ENCODE measurements around the gene RXFP4. TPM values are rescaled to one million over a fixed set of nuclear protein-coding genes. Genes with fewer than 3 reads are reported as not detected.
"Not testable (repeated sequence)": the region's sequence is repeated elsewhere in the genome, so short reads cannot be mapped to it uniquely, and the experiment has no call there.

RXFP4 gene
- total RNA-seq, 2 experiments from 2014 or later = 0.16 TPM; not detected in 1

- H3K36me3 Mint-ChIP-seq = peaks cover 47% of the 10 kb centered on the region
- H3K9me3 Mint-ChIP-seq = no peaks in the 10 kb centered on the region
These were observed 34.8 kb downstream of the RXFP4 start for GRCh38 chr1:155976062-155976912.

GRCh38 chr1:155976913-155977689, 35.7 kb downstream of the RXFP4 start:
- H3K27ac Mint-ChIP-seq = peak overlapping the region; percentile 91
- peak overlapping the region; percentile 89 for H3K4me3 Mint-ChIP-seq
- peaks cover 48% of the 10 kb centered on the region for H3K36me3 Mint-ChIP-seq
- no peaks in the 10 kb centered on the region for H3K9me3 Mint-ChIP-seq
- H3K4me1 Mint-ChIP-seq = peaks cover 61% of the 10 kb centered on the region
- peak; percentile 37 for DNase-seq
- H3K27me3 Mint-ChIP-seq = no peaks in the 10 kb centered on the region

More at GRCh38 chr1:155976062-155976912, 34.8 kb downstream of the RXFP4 start:
- H3K4me1 Mint-ChIP-seq = peaks cover 60% of the 10 kb centered on the region
- DNase-seq = peak; percentile 76
- H3K4me3 Mint-ChIP-seq = peak overlapping the region; percentile 89
- peak overlapping the region; percentile 91 for H3K27ac Mint-ChIP-seq
- H3K27me3 Mint-ChIP-seq = no peaks in the 10 kb centered on the region

GRCh38 chr1:155977690-155978324, 36.4 kb downstream of the RXFP4 start:
- peak; percentile 82 for DNase-seq
- peak overlapping the region; percentile 89 for H3K4me3 Mint-ChIP-seq
- peak overlapping the region; percentile 91 for H3K27ac Mint-ChIP-seq
- peaks cover 60% of the 10 kb centered on the region for H3K4me1 Mint-ChIP-seq
- peaks cover 42% of the 10 kb centered on the region for H3K36me3 Mint-ChIP-seq
- no peaks in the 10 kb centered on the region for H3K9me3 Mint-ChIP-seq
- H3K27me3 Mint-ChIP-seq = no peaks in the 10 kb centered on the region

DNA sequence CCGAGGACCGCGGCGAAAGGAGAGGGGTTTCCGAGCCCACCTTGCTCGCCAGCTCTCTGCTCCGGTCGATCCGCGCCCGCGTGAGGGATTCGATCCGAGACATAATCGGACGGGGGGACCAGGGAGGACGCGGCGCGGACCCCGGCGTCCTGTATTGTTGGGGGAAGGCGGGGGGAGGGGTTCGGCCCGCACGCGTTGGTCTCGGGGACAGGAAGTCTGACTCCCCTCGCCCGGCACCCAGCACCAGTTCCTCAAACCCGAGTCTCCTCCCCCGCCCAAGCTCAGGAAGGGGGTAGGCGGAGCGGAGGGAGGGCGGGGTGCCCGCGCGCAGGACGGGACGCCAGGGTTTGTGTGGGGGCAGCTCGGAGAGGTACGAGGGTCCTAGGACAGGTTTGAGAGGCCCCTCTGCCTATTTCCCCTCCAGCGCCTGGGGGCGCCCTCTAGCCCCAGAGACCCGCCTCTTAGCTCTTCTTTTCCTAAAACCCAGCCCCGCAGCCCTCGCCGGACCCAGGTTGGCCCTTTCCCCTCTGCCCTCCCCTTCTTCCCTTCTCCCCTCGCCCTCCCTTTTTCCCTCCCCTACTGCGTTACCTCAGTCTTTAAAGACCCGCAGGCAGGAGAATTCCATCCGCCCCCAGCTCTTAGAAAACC, 37.0 kb downstream of the RXFP4 start, which contains the start of gene ARHGEF2:
TSS of gene ARHGEF2 (minus strand) at position 223 of the 648 bp plus-strand sequence. CDS start at position 103, 120 bp downstream.
- Mint-ChIP-seq H3K27me3 (no peaks in the 10 kb centered on the region), H3K4me3 (peak within 1 kb of the TSS; percentile 89), H3K9me3 (no peaks in the 10 kb centered on the region), H3K36me3 (peaks cover 36% of the 10 kb centered on the region), H3K27ac (peak within 1 kb of the TSS; percentile 91), H3K4me1 (peaks cover 59% of the 10 kb centered on the region)
- DNase-seq = peak; percentile 90

- H3K9me3 Mint-ChIP-seq = no peaks in the 10 kb centered on the region
- H3K36me3 Mint-ChIP-seq = peaks cover 33% of the 10 kb centered on the region
- DNase-seq = peak; percentile 43
- H3K27me3 Mint-ChIP-seq = no peaks in the 10 kb centered on the region
- H3K4me3 Mint-ChIP-seq = peak overlapping the region; percentile 89
- peaks cover 60% of the 10 kb centered on the region for H3K4me1 Mint-ChIP-seq
- H3K27ac Mint-ChIP-seq = peak overlapping the region; percentile 91
These were observed 37.6 kb downstream of the RXFP4 start for GRCh38 chr1:155978973-155979429.

GRCh38 chr1:155979597-155980343, 38.3 kb downstream of the RXFP4 start:
- Mint-ChIP-seq H3K36me3 (peaks cover 27% of the 10 kb centered on the region), H3K4me3 (peak overlapping the region; percentile 89), H3K9me3 (no peaks in the 10 kb centered on the region), H3K27me3 (no peaks in the 10 kb centered on the region), H3K27ac (peak overlapping the region; percentile 91), H3K4me1 (peaks cover 54% of the 10 kb centered on the region)
- DNase-seq = no peak

DNA sequence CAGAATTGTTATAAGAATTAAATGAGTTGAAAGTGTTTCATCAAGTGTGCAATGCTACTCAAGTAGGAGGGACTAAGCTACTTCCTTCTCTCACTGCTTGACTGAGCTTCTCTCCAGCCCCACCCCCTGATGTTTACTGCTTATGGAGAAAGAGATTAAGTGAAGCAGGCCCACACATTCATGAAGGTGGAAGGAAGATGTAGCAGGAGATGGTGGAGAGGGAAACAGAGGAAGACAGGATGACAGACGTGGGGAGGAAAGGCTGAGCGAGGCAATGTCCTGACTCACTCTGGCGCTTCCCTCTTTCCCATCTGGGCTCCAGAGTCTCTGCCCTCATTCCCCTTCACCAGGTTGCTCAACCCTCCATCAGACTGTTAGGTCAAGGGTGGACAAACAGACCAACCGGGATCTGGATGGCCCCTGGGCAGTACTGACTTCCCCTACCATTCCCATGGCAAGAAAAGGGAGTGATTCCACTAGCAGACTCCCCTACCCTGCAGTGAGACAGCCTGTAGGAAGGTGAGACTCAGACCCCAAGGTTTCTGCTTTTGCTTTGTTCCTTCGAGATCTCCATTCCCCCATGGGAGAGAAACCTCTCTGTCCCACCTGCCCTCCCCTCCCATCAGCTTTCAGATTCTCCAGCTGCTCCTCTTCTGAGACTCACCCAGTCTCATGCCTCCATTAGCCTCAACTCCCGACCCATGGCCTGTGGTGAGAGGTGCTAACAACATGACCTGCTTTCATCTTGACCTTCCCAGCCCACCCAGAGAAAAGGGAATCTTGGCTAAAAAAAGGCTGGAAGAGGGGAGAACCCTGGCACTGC, 40.0 kb downstream of the RXFP4 start:
- Mint-ChIP-seq H3K4me1 (peaks cover 42% of the 10 kb centered on the region), H3K27ac (peak overlapping the region; percentile 91), H3K4me3 (peak overlapping the region; percentile 89), H3K36me3 (peaks cover 18% of the 10 kb centered on the region), H3K9me3 (no peaks in the 10 kb centered on the region), H3K27me3 (no peaks in the 10 kb centered on the region)
- DNase-seq = no peak

GRCh38 chr1:155982106-155982505, 40.7 kb downstream of the RXFP4 start:
- Mint-ChIP-seq H3K36me3 (peaks cover 13% of the 10 kb centered on the region), H3K4me1 (peaks cover 42% of the 10 kb centered on the region), H3K27ac (peak overlapping the region; percentile 91), H3K9me3 (no peaks in the 10 kb centered on the region), H3K4me3 (no peak overlapping the region), H3K27me3 (no peaks in the 10 kb centered on the region)
- DNase-seq = no peak

DNA sequence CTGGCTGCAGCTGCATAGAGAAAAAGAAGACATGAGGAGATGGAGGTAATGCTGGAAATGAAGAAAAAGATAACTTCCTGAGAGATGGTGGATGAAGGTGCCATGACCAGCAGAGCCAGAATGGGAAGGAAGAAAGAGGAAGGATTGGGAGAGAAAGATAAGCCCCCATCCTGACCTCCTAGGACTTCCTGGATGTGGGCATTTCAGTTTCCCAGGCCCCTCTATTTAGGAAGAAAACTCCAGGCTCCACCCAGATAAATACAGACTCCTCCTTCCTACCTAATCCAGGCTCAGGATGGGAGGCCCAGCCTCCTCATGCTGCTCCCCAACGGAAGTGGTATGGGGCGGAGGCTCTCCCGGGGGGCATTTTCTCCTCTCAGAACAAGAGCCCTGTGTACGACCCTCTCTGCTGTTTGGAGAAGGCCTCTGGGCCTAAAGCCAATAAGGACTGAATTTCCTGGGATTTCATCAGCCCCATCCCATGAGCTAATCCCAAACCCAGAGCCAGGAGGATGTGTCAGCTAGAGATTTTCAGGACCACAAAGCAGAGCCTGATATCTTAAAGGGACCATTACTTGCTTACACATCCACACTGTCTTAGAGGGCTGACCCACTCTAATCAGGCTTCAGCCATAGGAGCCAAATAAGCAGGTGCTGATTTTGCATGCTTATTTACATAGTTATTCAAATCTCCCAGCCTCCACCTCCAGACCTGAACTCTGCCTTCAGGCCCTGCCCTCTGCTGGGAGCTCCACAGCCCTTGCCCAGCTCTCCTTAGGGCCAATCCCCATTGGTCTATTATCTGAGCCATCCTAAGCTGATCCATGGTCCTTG, 42.0 kb downstream of the RXFP4 start:
- no peak for DNase-seq
- H3K9me3 Mint-ChIP-seq = no peaks in the 10 kb centered on the region
- no peak overlapping the region for H3K4me3 Mint-ChIP-seq
- no peaks in the 10 kb centered on the region for H3K27me3 Mint-ChIP-seq
- peak overlapping the region; percentile 11 for H3K27ac Mint-ChIP-seq
- peaks cover 42% of the 10 kb centered on the region for H3K4me1 Mint-ChIP-seq
- H3K36me3 Mint-ChIP-seq = peaks cover 9% of the 10 kb centered on the region

- Mint-ChIP-seq H3K27ac (no peak overlapping the region), H3K27me3 (no peaks in the 10 kb centered on the region), H3K4me1 (peaks cover 45% of the 10 kb centered on the region), H3K36me3 (peaks cover 9% of the 10 kb centered on the region), H3K9me3 (no peaks in the 10 kb centered on the region), H3K4me3 (no peak overlapping the region)
- DNase-seq = no peak
These were observed 42.9 kb downstream of the RXFP4 start for GRCh38 chr1:155984341-155984740.

GRCh38 chr1:155984903-155985645, 43.6 kb downstream of the RXFP4 start:
- not testable (repeated sequence) for H3K27ac Mint-ChIP-seq, DNase-seq, H3K9me3 Mint-ChIP-seq, H3K36me3 Mint-ChIP-seq, H3K27me3 Mint-ChIP-seq, H3K4me3 Mint-ChIP-seq
- peaks cover 44% of the 10 kb centered on the region for H3K4me1 Mint-ChIP-seq

Measured in activated naive CD8-positive, alpha-beta T cell treated with anti-CD3 and anti-CD28 coated beads for 36 hours (primary cell).